GM19023 (cell line): ENCODE results near the gene PRUNE1.

Experiments used
- ATAC-seq: cut with Tn5 transposase; IDR thresholded peaks from one replicate; pipeline ENCODE4 v1.9.1; 2021; ENCODE audit warnings: mild to moderate bottlenecking, moderate library complexity; ENCODE audit not compliant: unreplicated experiment

Gene PRUNE1

GRCh38 chr1:150976879-150977694 is 31.2 kb upstream of the PRUNE1 start:
- ATAC-seq, result no peak

- ATAC-seq, result peak; percentile 44
Observed at GRCh38 chr1:150979092-150980056, 28.9 kb upstream of the PRUNE1 start.

GRCh38 chr1:150981177-150981804 is 27.0 kb upstream of the PRUNE1 start:
- ATAC-seq, result no peak

- no peak for ATAC-seq
Observed at GRCh38 chr1:150981805-150982712, 26.2 kb upstream of the PRUNE1 start, which contains the start of gene ANXA9. Gene ANXA9 (plus strand): TSS chr1:150982292. CDS start chr1:150983106, 814 bp downstream.

- ATAC-seq, result no peak
Observed at GRCh38 chr1:150985179-150985825, 22.9 kb upstream of the PRUNE1 start.

GRCh38 chr1:150987924-150988323 is 20.3 kb upstream of the PRUNE1 start:
- ATAC-seq, result no peak

- ATAC-seq, result no peak
Observed at GRCh38 chr1:150992626-150993025, 15.6 kb upstream of the PRUNE1 start.

- no peak for ATAC-seq
Observed at GRCh38 chr1:150994248-150994647, 14.0 kb upstream of the PRUNE1 start.

GRCh38 chr1:150995460-150995859 is 12.8 kb upstream of the PRUNE1 start:
- no peak for ATAC-seq

GRCh38 chr1:150995896-150996295 is 12.4 kb upstream of the PRUNE1 start:
- no peak for ATAC-seq

GRCh38 chr1:150997126-150997872 is 10.9 kb upstream of the PRUNE1 start:
- ATAC-seq, result no peak

- ATAC-seq, result no peak
Observed at GRCh38 chr1:150997949-150998348, 10.3 kb upstream of the PRUNE1 start.

GRCh38 chr1:150999051-150999674 is 9.1 kb upstream of the PRUNE1 start:
- no peak for ATAC-seq

GRCh38 chr1:150999926-151000325 is 8.3 kb upstream of the PRUNE1 start:
- ATAC-seq, result no peak

GRCh38 chr1:151000408-151000807 is 7.8 kb upstream of the PRUNE1 start:
- ATAC-seq, result no peak

- no peak for ATAC-seq
Observed at GRCh38 chr1:151001602-151002001, 6.6 kb upstream of the PRUNE1 start.

GRCh38 chr1:151002051-151002450 is 6.2 kb upstream of the PRUNE1 start:
- no peak for ATAC-seq

GRCh38 chr1:151002611-151003010 is 5.6 kb upstream of the PRUNE1 start:
- ATAC-seq, result no peak
